Measurements from ENCODE around the gene TMEM201.

TMEM201 gene

DNA sequence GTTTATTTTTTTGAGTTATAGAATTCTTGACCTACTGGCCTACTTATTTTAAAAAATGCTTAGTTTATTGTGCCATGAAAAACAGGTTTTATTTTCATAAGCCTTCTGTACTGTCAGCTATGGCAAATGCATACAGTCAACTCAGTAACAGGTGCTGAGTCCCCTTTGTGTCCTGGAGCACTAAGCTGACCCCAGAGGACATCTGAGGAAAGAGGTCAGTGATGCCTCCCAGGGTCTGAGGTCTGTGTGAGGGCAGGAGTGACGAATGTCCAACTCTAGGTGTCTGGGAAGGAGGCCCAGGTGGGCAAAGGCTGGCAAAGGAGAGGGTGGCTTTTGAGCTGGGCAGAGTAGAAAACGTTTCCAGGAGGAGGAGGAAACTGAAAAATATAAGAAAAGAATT, 7.8 kb upstream of the TMEM201 start:
- no peak overlapping the region for H3K4me3 ChIP-seq (ENCODE audit: low read depth, low read length)
- no peak for DNase-seq (ENCODE audit: low read depth)
- TF ChIP-seq, protein P1, sequence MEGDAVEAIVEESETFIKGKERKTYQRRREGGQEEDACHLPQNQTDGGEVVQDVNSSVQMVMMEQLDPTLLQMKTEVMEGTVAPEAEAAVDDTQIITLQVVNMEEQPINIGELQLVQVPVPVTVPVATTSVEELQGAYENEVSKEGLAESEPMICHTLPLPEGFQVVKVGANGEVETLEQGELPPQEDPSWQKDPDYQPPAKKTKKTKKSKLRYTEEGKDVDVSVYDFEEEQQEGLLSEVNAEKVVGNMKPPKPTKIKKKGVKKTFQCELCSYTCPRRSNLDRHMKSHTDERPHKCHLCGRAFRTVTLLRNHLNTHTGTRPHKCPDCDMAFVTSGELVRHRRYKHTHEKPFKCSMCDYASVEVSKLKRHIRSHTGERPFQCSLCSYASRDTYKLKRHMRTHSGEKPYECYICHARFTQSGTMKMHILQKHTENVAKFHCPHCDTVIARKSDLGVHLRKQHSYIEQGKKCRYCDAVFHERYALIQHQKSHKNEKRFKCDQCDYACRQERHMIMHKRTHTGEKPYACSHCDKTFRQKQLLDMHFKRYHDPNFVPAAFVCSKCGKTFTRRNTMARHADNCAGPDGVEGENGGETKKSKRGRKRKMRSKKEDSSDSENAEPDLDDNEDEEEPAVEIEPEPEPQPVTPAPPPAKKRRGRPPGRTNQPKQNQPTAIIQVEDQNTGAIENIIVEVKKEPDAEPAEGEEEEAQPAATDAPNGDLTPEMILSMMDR (IDR thresholded peaks at IDR 0.05; ENCODE audit: control insufficient read depth, extremely low read depth, insufficient read depth), result no peak

DNA sequence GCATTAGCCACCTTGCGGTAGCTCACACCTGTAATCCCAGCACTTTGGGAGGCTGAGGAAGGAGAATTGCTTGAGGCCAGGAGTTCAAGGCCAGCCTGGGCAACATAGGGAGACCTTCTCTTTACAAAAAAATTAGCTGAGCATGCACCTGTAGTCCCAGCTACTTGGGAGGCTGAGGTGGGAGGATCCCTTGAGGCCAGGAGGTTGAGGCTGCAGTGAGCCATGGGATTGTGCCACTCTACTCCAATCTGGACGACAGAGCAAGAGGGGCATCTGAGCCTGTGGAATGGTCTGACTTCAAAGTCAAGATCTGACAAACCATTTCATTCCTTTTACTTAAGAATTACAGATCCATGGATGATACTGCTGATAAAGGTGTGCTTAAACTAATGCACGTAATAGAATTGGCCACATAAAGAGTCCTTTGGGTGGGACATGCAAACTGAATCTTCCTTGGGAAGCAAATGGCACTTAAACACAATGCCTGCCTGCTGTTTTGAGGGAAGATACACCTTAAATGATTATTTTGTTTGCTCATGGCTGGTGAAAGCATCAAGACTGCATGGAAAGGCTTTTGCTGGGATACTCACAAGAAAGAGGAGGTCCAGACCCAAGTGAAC, 2.5 kb upstream of the TMEM201 start:
- no peak overlapping the region for H3K4me3 ChIP-seq (ENCODE audit: low read depth, low read length)
- TF ChIP-seq, protein P1 (IDR thresholded peaks at IDR 0.05; ENCODE audit: control insufficient read depth, extremely low read depth, insufficient read depth), result no peak
- DNase-seq (ENCODE audit: low read depth), result no peak

DNA sequence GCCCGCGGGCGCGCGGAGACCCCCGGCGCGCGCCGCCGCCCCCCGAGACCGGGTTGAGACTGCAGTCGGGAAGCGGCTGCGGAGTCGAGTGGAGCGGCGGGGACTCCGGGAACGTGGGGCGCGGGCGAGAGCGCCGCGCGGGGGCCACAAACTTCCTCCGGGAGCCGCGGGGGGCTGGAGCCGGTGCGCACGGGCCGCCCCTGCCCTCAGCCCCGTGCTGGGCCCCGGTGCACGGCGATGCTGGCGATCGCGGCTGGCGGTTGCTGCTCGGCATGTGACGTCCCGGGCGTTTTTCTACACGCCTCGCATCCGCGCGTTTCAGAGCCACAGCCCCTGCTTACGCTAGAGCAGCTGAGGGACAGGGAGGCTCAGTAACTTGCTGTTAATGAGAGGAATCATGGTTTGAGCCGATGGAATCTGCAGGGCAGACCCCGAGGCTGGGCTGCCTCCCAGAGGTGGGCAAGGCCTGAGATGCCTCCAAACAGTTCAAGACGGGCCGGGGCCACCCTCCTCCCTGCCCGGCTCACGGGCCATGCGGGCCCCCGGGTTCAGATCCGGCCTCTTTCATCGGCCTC, 520 bp downstream of the TMEM201 start:
- TF ChIP-seq, protein P1 (IDR thresholded peaks at IDR 0.05; ENCODE audit: control insufficient read depth, extremely low read depth, insufficient read depth), result no peak
- no peak for DNase-seq (ENCODE audit: low read depth)

DNA sequence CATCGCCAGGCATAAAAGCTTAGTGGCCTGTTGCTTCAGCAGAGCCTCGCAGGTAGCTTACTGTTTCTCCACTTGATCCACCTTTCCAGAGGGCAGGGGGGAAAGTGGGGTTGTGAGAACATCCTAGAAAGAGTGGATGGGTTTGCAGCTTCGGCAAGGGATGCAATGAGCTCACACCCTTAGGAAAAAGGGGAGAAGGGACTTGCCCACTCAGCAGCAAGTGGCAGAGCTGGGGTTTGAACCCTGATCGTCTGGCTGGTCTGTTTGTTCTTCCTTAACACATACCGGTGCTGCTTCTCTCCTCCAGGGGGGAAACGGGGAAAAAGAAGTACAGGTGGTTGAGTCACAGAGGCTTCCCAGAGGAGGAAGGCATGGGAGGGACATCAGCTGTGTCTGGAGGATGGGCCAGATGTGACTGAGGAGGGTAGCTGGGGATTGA, 1.0 kb downstream of the TMEM201 start:
- TF ChIP-seq, protein P1 (IDR thresholded peaks at IDR 0.05; ENCODE audit: control insufficient read depth, extremely low read depth, insufficient read depth), result no peak
- peak overlapping the region; percentile 61 for H3K4me3 ChIP-seq (ENCODE audit: low read depth, low read length)
- no peak for DNase-seq (ENCODE audit: low read depth)

More for the DNA sequence above, 520 bp downstream of the TMEM201 start:
- peak overlapping the region; percentile 61 for H3K4me3 ChIP-seq (ENCODE audit: low read depth, low read length)

DNA sequence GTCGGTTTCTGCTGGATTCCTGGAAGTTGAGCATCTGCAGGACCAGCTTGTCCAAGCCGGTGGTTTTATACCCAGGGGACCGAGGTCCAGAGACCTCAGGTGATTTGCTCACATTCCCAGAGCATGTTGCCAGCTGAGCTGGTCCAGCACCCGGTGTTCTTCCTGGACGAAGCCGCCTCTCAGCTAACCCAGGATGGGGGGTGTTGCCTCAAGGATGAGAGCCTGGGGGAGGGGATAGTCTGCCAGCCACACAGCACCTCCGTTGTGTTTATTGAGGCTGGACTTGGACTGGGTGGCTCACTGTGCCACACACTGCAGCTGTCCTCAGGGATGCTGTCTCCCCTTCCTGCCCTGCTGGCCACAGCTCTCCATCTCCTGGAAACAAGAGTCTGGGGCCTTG, 1.5 kb downstream of the TMEM201 start:
- TF ChIP-seq, protein P1 (IDR thresholded peaks at IDR 0.05; ENCODE audit: control insufficient read depth, extremely low read depth, insufficient read depth), result no peak
- DNase-seq (ENCODE audit: low read depth), result no peak
- peak overlapping the region; percentile 61 for H3K4me3 ChIP-seq (ENCODE audit: low read depth, low read length)

DNA sequence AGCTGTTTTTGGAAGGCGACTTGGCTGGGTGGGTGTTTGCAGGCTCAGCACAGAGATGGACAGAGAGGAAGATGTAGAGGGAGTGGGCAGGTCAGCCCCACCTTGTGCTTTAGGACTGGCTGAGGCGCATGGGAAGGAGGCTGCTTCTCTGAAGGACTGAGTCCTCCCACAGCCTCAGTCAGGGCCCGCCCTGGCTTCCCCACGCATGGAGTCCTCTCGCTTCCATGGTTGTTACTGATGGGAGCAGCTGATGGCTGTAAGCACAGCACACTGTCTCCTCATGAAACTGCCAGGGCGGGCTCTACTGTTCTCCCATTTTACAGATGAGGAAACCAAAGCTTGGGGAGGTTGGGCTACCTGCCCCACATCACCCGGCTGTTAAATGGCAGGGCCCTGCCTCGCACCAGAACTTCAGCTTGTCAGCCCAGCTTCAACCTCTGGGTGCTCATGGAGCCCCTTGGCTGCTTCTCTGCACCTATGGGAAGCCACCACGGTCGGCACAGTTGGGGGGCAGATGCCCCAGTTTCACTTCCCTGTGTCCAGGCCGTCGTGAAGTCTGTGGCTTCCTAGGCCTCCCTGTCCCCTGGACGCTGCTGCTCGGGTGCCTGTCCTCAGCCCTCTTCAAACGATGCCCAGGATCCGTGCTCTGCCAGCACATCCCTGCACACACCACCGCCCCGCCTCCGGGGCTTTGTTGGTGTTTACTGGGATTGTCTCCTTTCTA, 2.4 kb downstream of the TMEM201 start:
- no peak for DNase-seq (ENCODE audit: low read depth)
- TF ChIP-seq, protein P1 (IDR thresholded peaks at IDR 0.05; ENCODE audit: control insufficient read depth, extremely low read depth, insufficient read depth), result no peak
- no peak overlapping the region for H3K4me3 ChIP-seq (ENCODE audit: low read depth, low read length)
